IMR-90 (cell line): Measurements from ENCODE around the gene SHISA6. TPM values are rescaled to one million over a fixed set of nuclear protein-coding genes. Genes with fewer than 3 reads are reported as not detected.

Source experiments
- ATAC-seq: fragments of 200-7000 bp; cut with Tn5 transposase; 2 replicates; pipeline ENCODE4 v1.9.1; 2020; ENCODE audit warnings: low read depth, mild to moderate bottlenecking, moderate library complexity
- BruUV-seq: library from RNA; stranded (reverse); fragments of 400-500 nt; replicated peaks from 2 replicates; lab custom pipeline; 2021; lab: Mats Ljungman, UMichigan
- CTCF ChIA-PET: fragments of 300-600 bp; formaldehyde crosslinking; extraction: SDS; loops from one replicate; lab custom pipeline; 2021; ENCODE audit warnings: antibody characterized with exemption; lab: Yijun Ruan, JAX
- POLR2A ChIA-PET: fragments of 300-600 bp; sonication (Branson Sonifier 250); formaldehyde crosslinking; loops from one replicate; lab custom pipeline; 2022; ENCODE audit warnings: antibody characterized with exemption; ENCODE audit not compliant: unreplicated experiment; lab: Charles Lee
- DNase-seq: peaks from one replicate; pipeline ENCODE4 v3.0.0; 2013
- H2AFZ ChIP-seq: replicated peaks from 2 replicates; pipeline ENCODE3; 2013; ENCODE audit warnings: low read length, mild to moderate bottlenecking; ENCODE audit not compliant: poor library complexity
- H2AK5ac ChIP-seq: 2 replicates; pipeline ENCODE4 v1.6.1; 2013; ENCODE audit warnings: low read depth, low read length, inconsistent platforms
- H2AK9ac ChIP-seq: replicated peaks from 2 replicates; pipeline ENCODE3; 2013; ENCODE audit warnings: mild to moderate bottlenecking, low read depth, low read length, moderate library complexity; ENCODE audit not compliant: poor library complexity
- H2BK120ac ChIP-seq: 2 replicates; pipeline ENCODE4 v1.6.1; 2013; ENCODE audit warnings: low read depth, low read length, inconsistent platforms
- H2BK15ac ChIP-seq: 3 replicates; pipeline ENCODE4 v1.6.1; 2013; ENCODE audit warnings: low read depth, low read length, inconsistent platforms
- H2BK20ac ChIP-seq: 2 replicates; pipeline ENCODE4 v1.6.1; 2013; ENCODE audit warnings: low read depth, mild to moderate bottlenecking, inconsistent platforms, low read length, moderate library complexity
- H2BK5ac ChIP-seq: 2 replicates; pipeline ENCODE4 v1.6.1; 2013; ENCODE audit warnings: mild to moderate bottlenecking, low read depth, low read length, inconsistent platforms; ENCODE audit not compliant: poor library complexity, severe bottlenecking
- H3K14ac ChIP-seq: replicated peaks from 2 replicates; pipeline ENCODE4 v1.6.1; 2013; ENCODE audit warnings: low read depth, low read length, inconsistent platforms
- H3K18ac ChIP-seq: 2 replicates; pipeline ENCODE4 v1.6.1; 2013; ENCODE audit warnings: low read depth, low read length, control low read depth
- H3K23ac ChIP-seq: 2 replicates; pipeline ENCODE4 v1.6.1; 2013; ENCODE audit warnings: low read depth, low read length, inconsistent platforms
- H3K27ac ChIP-seq: 2 replicates; pipeline ENCODE4 v1.5.1; 2013; ENCODE audit warnings: mild to moderate bottlenecking, control low read depth, low read length; ENCODE audit not compliant: insufficient read depth
- H3K27me3 ChIP-seq: 2 replicates; pipeline ENCODE4 v1.6.1; 2013; ENCODE audit warnings: low read length; ENCODE audit not compliant: control insufficient read depth, insufficient read depth
- H3K36me3 ChIP-seq: 2 replicates; pipeline ENCODE4 v1.6.1; 2013; ENCODE audit warnings: low read length, mixed read lengths; ENCODE audit not compliant: control insufficient read depth, insufficient read depth
- H3K4ac ChIP-seq: 2 replicates; pipeline ENCODE4 v1.6.1; 2013; ENCODE audit warnings: low read depth, low read length, inconsistent platforms
- H3K4me1 ChIP-seq: 2 replicates; pipeline ENCODE4 v1.6.1; 2013; ENCODE audit warnings: low read length, mixed read lengths; ENCODE audit not compliant: control insufficient read depth, insufficient read depth
- H3K4me2 ChIP-seq: 2 replicates; pipeline ENCODE4 v1.6.1; 2013; ENCODE audit warnings: low read depth, mild to moderate bottlenecking, control low read depth, low read length, moderate library complexity
- H3K4me3 ChIP-seq: 2 replicates; pipeline ENCODE4 v1.5.1; 2013; ENCODE audit warnings: low read depth, mild to moderate bottlenecking, control low read depth, low read length, moderate library complexity; ENCODE audit not compliant: insufficient read depth
- H3K56ac ChIP-seq: 2 replicates; pipeline ENCODE4 v1.6.1; 2013; ENCODE audit warnings: low read length, inconsistent platforms; ENCODE audit not compliant: insufficient read depth; ENCODE audit errors: extremely low read depth
- H3K79me1 ChIP-seq, 2 experiments: 2 replicates each; pipeline ENCODE4 v1.6.1; 2013; ENCODE audit warnings: low read length in 2 of 2, inconsistent platforms in 1 of 2, low read depth in 1 of 2
- H3K9ac ChIP-seq: 2 replicates; pipeline ENCODE4 v1.6.1; 2013; ENCODE audit warnings: low read depth, low read length, control low read depth
- H3K9me1 ChIP-seq: 2 replicates; pipeline ENCODE4 v1.6.1; 2013; ENCODE audit warnings: low read length, inconsistent platforms; ENCODE audit not compliant: insufficient read depth
- H3K9me3 ChIP-seq: 2 replicates; pipeline ENCODE4 v1.6.1; 2013; ENCODE audit warnings: low read length; ENCODE audit not compliant: control insufficient read depth, insufficient read depth
- H4K20me1 ChIP-seq: 2 replicates; pipeline ENCODE4 v1.6.1; 2013; ENCODE audit warnings: low read length, inconsistent platforms; ENCODE audit not compliant: insufficient read depth
- H4K5ac ChIP-seq: 2 replicates; pipeline ENCODE4 v1.6.1; 2013; ENCODE audit warnings: mild to moderate bottlenecking, low read depth, low read length, control low read depth
- H4K8ac ChIP-seq, 2 experiments: 2 replicates each; pipeline ENCODE4 v1.6.1; 2013; ENCODE audit warnings: low read depth in 2 of 2, low read length in 2 of 2, control low read depth in 1 of 2, inconsistent platforms in 1 of 2
- H4K91ac ChIP-seq: 2 replicates; pipeline ENCODE4 v1.6.1; 2013; ENCODE audit warnings: low read depth, low read length, inconsistent platforms; ENCODE audit not compliant: insufficient read depth
- BHLHE40 ChIP-seq: fragments of 150-350 bp; IDR thresholded peaks from 2 replicates; pipeline ENCODE4 v1.6.1; 2016; ENCODE audit warnings: mild to moderate bottlenecking, low read depth, low read length
- ELK1 ChIP-seq: fragments of 150-350 bp; IDR thresholded peaks from 2 replicates; pipeline ENCODE4 v1.6.1; 2016; ENCODE audit warnings: low read depth, mild to moderate bottlenecking, low read length, moderate library complexity, borderline replicate concordance
- MAZ ChIP-seq: IDR thresholded peaks from 2 replicates; pipeline ENCODE4 v1.6.1; 2012; ENCODE audit warnings: low read depth, mild to moderate bottlenecking, low read length, improper control_type of control experiment, moderate library complexity, borderline replicate concordance
- MXI1 ChIP-seq: IDR thresholded peaks from 2 replicates; pipeline ENCODE4 v1.6.1; 2012; ENCODE audit warnings: low read depth, mild to moderate bottlenecking, low read length, moderate library complexity, borderline replicate concordance
- RCOR1 ChIP-seq: IDR thresholded peaks from 2 replicates; pipeline ENCODE4 v1.6.1; 2012; ENCODE audit warnings: mild to moderate bottlenecking, low read length, improper control_type of control experiment; ENCODE audit not compliant: insufficient replicate concordance
- SMC3 ChIP-seq: fragments of 150-350 bp; IDR thresholded peaks from 2 replicates; pipeline ENCODE4 v1.6.1; 2016; ENCODE audit warnings: low read depth, mild to moderate bottlenecking, antibody characterized with exemption, low read length, moderate library complexity
- WGBS, 2 experiments: methylation state at CpG; one replicate each; pipeline versions ENCODE4 v1.1.5 to v1.1.7; 2013; ENCODE audit warnings: missing lambda C conversion rate in 2 of 2; ENCODE audit not compliant: insufficient read length in 1 of 2; ENCODE audit errors: extremely low coverage in 2 of 2; 5-methylcytosine and 5-hydroxymethylcytosine counted together
- dilution Hi-C: fragments of 300-500 bp; cut with HindIII; formaldehyde crosslinking; loops from one replicate; pipeline ENCODE4 v1.14.3; 2018; ENCODE audit warnings: low sequenced_read_pairs; ENCODE audit not compliant: unreplicated experiment
- in situ Hi-C: fragments of 300-500 bp; cut with MboI; formaldehyde crosslinking; loops from 3 replicates; pipeline ENCODE4 v1.14.3; 2019; ENCODE audit warnings: low sequenced_read_pairs, inconsistent platforms, mixed read lengths
- intact Hi-C: fragments of 100-400 bp; cut with micrococcal nuclease; formaldehyde crosslinking; loops from 2 replicates; pipeline ENCODE4 v1.10.0; 2022
- polyA plus RNA-seq, 3 experiments: library from polyadenylated mRNA; depleted of rRNA; stranded (reverse); fragments of >200 nt; gene quantifications; 2 replicates each; pipeline ENCODE4 v1.2.3, GENCODE V29; 2012; ENCODE audit warnings: low replicate concordance in 1 of 3
- total RNA-seq: library from RNA; depleted of rRNA; stranded (reverse); fragments of >200 nt; gene quantifications from 2 replicates; pipeline ENCODE4 v1.2.3, GENCODE V29; 2012

The SHISA6 gene
- total and polyA plus RNA-seq, 2 of the 4 experiments (the other 2 are of a cell fraction), result not detected

DNA sequence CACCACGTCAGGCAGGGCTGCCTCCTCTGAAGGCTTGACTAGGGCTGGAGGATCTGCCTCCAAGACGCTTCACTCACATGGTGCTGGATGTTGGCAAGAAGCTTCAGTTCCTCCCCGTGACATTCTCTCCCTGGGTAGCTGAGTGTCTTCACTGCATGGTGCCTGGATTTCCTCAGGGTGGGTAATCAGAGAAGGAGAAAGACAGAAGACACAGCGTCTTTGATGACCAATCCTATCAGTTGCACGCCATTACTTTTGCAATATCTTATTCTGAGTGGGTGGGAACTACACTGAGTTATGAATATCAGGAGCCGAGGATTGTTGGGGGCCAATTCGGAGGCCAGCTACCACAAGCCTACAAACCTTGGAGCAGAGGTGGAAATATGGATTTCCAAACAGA, 139.7 kb downstream of the SHISA6 start:
- Histone ChIP-seq H3K36me3 (no peaks in the 10 kb centered on the region), H2BK5ac (no peak overlapping the region), H3K23ac (no peak overlapping the region), H3K27me3 (no peaks in the 10 kb centered on the region), H2BK20ac (no peak overlapping the region), H4K5ac (no peak overlapping the region), H2AK5ac (no peak overlapping the region), H4K20me1 (no peaks in the 10 kb centered on the region), H3K4me2 (no peak overlapping the region), H3K14ac (no peak overlapping the region), H2AK9ac (no peak overlapping the region), H2BK120ac (no peak overlapping the region), H3K18ac (no peak overlapping the region), H3K4me1 (no peaks in the 10 kb centered on the region), H3K9me3 (peaks cover 39% of the 10 kb centered on the region), H3K9me1 (no peaks in the 10 kb centered on the region), H3K9ac (no peak overlapping the region), H4K91ac (no peak overlapping the region), H2AFZ (no peak overlapping the region), H3K4ac (no peak overlapping the region), H3K79me1 (no peaks in the 10 kb centered on the region), H3K27ac (no peak overlapping the region), H2BK15ac (no peak overlapping the region), H3K4me3 (no peak overlapping the region), H4K8ac (no peak overlapping the region), H3K56ac (no peak overlapping the region)
- dilution Hi-C loops (no loop called here), intact Hi-C loops (no loop called here), in situ Hi-C loops (no loop called here)
- WGBS, 2 experiments, result no CpG with 5 or more reads among the region's 7 CpGs
- POLR2A ChIA-PET, result no interaction called here
- BruUV-seq, result no TSS peak
- DNase-seq (no peak), ATAC-seq (no peak)
- TF ChIP-seq BHLHE40 (no peak), MAZ (no peak), SMC3 (no peak), MXI1 (no peak), RCOR1 (no peak), ELK1 (no peak)
- CTCF ChIA-PET, result no interaction called here
